Fibroblast of skin of right biceps (primary cell): Measurements from ENCODE around the gene FBXW8.

ENCODE experiments used
- DNase-seq: peaks from one replicate; pipeline ENCODE4 v3.0.0-alpha.2; 2013

The FBXW8 gene

GRCh38 chr12:117000316-117000715, 89.6 kb downstream of the FBXW8 start:
- no peak for DNase-seq

DNA sequence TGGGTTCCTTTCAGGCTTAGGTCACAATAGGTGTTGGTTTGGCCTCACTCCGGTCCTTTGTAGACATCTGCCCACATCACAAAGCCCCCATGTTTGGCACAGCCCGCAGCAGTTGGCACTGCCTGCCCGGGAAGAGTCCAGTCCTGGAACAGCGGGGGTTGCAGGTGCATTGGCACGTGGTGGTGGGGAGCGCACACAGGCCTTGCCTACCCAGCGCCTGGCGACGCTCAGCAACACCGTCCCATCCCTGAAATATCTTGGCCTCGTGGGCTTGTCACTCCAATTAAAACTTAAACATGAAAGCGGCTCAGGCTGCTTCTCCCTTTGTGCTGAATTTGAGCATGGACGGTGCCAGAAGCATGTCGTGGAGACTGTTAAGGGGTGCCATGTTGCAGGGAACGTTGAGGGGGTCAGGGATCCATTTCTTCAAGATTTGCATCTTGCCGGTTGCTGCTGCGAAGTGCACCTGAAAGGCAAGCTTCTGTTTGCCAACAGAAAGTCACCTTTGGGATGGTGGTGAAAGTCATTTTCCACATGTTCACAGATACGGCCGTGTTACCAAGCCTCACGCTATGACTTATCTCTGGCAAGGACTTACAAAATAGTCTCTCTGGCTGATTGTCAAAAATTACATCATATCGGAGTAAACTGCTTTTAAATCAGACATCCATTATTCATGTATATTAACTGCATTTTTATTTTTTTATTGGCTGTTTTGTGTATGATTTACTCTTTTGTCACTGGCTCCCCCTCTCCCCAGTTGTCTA, 91.5 kb downstream of the FBXW8 start:
- DNase-seq: peak; percentile 13

DNA sequence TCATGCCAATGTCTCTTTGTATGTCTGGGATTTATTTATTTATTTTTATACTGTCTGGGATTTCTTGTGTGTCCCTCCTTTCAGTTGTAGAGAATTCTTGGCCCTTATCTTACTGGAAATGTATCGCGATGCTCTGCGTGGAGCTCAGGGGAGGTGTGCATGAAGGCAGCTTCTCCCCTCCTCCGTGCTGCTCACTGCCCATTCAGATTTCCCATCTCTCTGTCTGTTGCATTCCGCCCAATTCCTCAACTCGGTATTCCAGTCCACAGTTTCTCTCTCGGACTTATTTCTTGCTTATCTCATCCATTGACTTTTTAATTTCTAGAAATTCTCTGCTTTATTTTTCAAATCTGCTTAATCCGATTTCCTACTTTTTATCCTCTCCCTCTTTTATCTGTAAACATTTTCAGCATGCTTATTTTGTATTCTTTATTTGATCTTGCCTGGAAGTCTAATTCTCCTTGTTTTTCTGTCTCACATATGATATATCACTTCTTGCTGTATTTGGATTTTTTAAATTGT, 93.2 kb downstream of the FBXW8 start:
- no peak for DNase-seq

GRCh38 chr12:117005417-117006046, 94.8 kb downstream of the FBXW8 start:
- DNase-seq: no peak

DNA sequence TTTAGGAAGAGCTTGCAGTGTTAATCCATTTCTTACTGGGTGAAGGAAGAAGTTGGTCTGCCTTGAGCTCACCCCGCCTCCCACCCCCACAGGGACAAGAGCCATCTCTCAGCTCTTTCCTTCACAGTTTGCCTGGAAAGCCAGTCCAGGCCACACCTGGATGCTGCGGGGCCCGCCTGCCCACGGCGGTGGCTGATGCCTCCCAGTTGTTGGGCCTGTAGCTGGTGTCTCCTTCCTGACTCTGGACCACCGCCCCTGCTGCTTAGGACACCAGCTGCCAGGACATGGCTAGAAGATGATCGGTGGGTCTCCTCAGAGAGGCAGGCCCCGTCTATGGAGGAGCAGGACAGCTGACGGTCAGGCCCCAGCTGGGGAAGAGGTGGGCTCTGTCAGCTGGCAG, 95.6 kb downstream of the FBXW8 start:
- DNase-seq: no peak

- no peak for DNase-seq
These were observed 96.8 kb downstream of the FBXW8 start for GRCh38 chr12:117007577-117007976.

GRCh38 chr12:117009759-117010158, 99.0 kb downstream of the FBXW8 start:
- no peak for DNase-seq

- no peak for DNase-seq
These were observed 100.1 kb downstream of the FBXW8 start for GRCh38 chr12:117010693-117011451.

GRCh38 chr12:117011988-117012805, 101.4 kb downstream of the FBXW8 start:
- DNase-seq: peak; percentile 63

GRCh38 chr12:117013726-117014125, 103.0 kb downstream of the FBXW8 start:
- peak; percentile 10 for DNase-seq

DNA sequence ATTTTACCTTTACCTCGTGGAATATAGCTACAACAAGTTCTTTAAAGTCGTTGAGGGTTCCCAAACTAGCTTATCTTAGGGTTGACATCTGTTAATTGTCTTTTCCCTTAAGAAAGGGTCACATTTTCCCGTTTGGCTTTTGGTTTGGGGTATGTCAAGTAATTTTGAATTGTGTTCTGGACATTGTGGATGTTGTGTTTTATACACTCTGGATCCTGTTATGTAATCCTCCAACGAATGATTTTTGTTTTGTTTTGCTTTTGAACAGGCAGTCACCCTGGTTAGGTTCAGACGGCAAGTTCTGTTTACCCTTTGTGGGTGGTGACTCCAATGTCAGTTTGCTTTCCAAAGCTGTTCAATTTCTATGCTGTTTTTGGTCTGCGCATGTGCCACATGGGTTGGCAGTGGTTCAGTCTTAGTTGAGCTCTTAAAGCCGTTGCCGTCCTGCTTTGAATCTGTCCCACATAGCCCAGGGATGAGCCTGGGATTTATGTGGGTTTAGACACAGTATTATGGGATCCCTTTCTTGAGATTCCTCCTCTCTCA, 103.7 kb downstream of the FBXW8 start:
- no peak for DNase-seq

GRCh38 chr12:117015811-117016210, 105.1 kb downstream of the FBXW8 start:
- no peak for DNase-seq

DNA sequence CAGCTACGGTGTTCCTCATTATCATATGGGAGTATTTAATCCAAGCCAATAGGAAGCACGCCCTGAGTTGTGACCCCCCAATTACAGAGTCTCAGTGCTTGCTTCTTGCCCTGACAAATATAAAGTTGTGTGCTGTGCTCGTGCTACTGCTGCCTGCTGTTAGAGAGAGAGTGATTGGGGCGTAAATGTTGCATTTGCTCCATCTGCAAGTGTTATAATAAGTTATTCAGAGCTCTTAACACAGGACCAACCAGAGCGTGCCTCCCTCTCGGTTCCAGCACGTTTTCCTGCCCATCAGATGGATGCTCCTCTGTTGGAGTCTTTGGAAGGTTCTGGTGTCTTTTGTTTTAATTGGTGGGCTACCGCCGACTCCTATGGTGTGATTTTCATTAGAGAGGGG, 107.1 kb downstream of the FBXW8 start:
- DNase-seq: no peak

DNA sequence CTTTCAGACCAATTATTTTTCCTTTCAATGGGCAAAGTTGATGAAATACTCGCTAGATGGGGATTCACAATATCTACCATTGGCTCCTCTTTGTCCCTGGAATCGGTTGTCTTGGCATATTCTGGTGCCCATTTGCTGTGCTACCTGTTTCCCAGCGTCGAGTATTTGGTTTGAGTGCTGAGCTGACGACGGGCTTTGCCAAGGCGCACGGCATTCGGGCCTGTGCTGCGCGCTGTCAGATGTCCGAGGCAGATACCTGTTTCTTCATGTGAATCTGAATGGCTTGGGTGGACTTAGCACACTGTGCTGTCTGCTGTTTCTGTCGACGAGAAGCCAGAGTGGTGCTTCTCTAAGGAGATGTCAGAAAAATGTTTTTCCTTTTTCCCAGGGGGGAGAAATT, 107.5 kb downstream of the FBXW8 start:
- DNase-seq: no peak

GRCh38 chr12:117018685-117019084, 107.9 kb downstream of the FBXW8 start:
- DNase-seq: no peak

DNA sequence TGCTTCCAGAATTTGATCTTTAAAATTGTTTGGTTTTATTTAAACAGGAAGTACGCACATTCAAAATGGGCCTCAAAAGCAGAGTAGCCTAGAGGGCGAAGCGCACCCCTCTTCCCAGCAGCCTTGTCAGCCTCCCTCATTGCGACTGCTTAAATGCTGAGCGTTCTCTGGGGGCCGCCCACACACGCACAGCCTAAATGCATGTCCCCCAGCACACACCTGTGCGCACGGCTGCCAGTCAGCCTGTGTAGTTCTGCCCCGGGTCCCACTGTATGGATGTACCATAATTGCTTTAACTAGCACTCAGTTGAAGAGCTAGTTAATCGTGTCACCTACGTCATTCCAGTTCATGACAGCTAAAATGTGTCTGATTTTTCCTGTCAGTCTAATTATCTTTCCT, 109.1 kb downstream of the FBXW8 start:
- no peak for DNase-seq

DNA sequence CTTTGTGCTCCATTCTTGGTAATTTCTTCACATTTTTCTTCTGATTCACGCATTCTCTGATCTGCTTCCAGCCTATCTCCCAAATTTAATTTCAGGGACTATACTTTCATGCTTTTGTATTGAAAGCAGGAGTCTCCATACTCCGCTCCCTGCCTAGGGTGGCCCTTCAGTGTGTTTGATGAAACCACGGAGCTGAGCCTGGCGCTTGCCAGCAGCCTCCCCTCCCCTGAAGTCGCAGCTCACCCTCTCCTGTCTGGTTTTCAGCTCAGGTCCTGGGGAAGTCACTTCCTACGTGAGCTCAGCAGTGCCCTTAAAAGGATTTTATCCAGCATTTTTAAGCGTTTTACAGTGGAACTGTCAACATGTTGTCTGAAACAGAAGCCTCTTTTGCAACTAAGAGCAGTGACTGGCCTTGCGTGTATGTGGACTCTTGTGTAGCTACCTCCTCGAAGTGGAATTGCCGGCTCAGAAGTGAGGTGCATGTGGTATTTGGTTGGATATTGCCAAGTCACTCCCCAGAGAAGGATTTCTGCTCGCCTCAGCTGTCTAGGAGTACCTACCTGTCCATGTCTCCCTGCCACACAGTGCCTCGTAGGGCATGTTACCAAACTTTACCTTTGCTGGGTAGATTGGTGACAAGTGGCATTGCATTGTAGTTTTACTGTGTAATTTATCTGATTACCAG, 109.9 kb downstream of the FBXW8 start:
- DNase-seq: no peak

GRCh38 chr12:117022465-117022864, 111.7 kb downstream of the FBXW8 start:
- DNase-seq: no peak

DNA sequence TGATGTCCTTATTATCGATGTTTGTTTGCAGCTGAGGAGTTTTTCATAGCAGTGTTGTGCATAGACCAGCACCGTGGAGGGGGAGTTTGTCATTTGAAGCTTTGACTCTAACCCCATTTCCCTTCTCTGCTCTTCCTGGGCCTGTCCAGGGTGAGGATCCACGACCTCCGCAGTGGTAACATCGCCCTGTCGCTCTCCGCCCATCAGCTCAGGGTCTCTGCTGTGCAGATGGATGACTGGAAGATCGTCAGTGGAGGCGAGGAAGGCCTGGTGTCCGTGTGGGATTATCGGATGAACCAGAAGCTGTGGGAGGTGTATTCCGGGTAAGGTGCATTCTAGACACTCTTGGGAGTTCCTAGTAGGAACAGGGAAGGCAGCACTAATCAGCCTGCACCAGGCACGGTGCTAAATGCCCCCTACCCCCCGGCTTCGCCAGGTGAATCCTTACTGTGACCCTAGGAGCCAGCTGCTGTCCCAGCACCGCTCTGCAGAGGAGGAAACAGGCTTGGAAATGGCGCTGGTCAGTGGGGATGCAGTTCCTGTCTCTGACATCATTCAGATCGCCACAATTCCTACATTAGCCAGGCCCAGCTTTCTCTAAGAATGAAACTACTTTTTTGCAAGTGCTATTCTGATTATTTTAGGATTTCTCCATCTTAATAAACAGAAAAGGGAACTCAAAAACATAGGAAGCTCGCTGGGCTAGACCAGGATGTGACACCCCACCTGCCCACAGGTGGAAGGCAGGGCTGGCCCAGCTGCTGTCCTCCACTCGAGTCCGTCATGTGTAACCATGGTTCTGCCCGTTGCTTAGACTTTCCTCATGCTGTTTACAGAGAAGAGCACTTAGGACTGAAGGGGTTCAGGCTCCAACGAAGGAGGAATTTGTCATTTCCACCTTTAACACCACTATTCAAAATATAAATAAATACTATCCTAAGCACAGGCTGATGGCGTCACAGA, 113.5 kb downstream of the FBXW8 start:
- DNase-seq: no peak

DNA sequence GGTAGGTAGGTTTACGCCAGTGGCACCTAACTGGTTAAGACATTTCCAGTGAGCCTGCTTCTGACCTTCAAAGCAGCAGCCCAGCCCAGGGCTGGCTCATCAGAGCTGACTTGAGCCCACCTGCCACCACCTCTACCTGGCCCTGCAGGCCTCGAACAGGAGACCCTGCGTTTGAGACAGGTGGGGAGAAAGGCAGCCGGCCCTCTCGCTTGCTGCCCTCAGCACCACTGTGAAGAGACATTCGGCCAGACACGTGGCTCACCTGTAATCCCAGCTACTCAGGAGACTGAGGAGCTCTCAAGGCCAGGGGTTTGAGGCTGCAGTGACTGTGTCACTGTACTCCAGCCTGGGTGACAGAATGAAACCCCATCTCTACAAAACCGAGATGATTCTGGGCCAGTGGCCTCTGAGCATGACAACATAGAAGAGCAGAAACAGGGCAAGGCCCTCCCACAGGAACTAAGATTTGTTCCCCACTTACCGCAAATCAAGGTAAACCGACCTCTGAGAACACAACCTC, 114.3 kb downstream of the FBXW8 start:
- DNase-seq: no peak
